CD4-positive, alpha-beta T cell treated with Interferon alpha-2 for 1 hour (primary cell): ENCODE measurements around the gene XIRP2.
"Not testable (repeated sequence)": the region's sequence is repeated elsewhere in the genome, so short reads cannot be mapped to it uniquely, and the experiment has no call there.

Experiments
- DNase-seq, 2 donors: peaks; one replicate each; pipeline ENCODE4 v3.0.0-alpha.2; 2020 to 2022

The XIRP2 gene

GRCh38 chr2:166934817-166935216 lies 46.5 kb downstream of the XIRP2 start:
- no peak for DNase-seq

GRCh38 chr2:166942377-166942776 lies 54.1 kb downstream of the XIRP2 start:
- DNase-seq = no peak

- no peak for DNase-seq
Measured at GRCh38 chr2:166944909-166945308, 56.6 kb downstream of the XIRP2 start.

GRCh38 chr2:166957686-166958085 lies 69.4 kb downstream of the XIRP2 start:
- no peak for DNase-seq

- no peak for DNase-seq
Measured at GRCh38 chr2:166958986-166959481, 70.8 kb downstream of the XIRP2 start.

GRCh38 chr2:166959556-166959955 lies 71.3 kb downstream of the XIRP2 start:
- DNase-seq = no peak

- no peak for DNase-seq
Measured at GRCh38 chr2:166960702-166961270, 72.5 kb downstream of the XIRP2 start.

- no peak for DNase-seq
Measured at GRCh38 chr2:166961933-166962332, 73.7 kb downstream of the XIRP2 start.

GRCh38 chr2:166969486-166969885 lies 81.2 kb downstream of the XIRP2 start:
- no peak for DNase-seq

- no peak for DNase-seq
Measured at GRCh38 chr2:166972002-166972401, 83.7 kb downstream of the XIRP2 start.

GRCh38 chr2:166972418-166972817 lies 84.1 kb downstream of the XIRP2 start:
- no peak for DNase-seq

- DNase-seq = no peak
Measured at GRCh38 chr2:166984188-166984587, 95.9 kb downstream of the XIRP2 start.

- no peak for DNase-seq
Measured at GRCh38 chr2:166984797-166985196, 96.5 kb downstream of the XIRP2 start.

GRCh38 chr2:166994588-166995336 lies 106.5 kb downstream of the XIRP2 start:
- DNase-seq = no peak

- DNase-seq = no peak
Measured at GRCh38 chr2:166996465-166996864, 108.2 kb downstream of the XIRP2 start.

GRCh38 chr2:167001165-167001564 lies 112.9 kb downstream of the XIRP2 start:
- no peak for DNase-seq

GRCh38 chr2:167005096-167005495 lies 116.8 kb downstream of the XIRP2 start:
- no peak for DNase-seq

GRCh38 chr2:167013227-167013626 lies 124.9 kb downstream of the XIRP2 start:
- no peak for DNase-seq

GRCh38 chr2:167015806-167016205 lies 127.5 kb downstream of the XIRP2 start:
- DNase-seq = no peak

GRCh38 chr2:167017021-167017420 lies 128.7 kb downstream of the XIRP2 start:
- no peak for DNase-seq

GRCh38 chr2:167018590-167018989 lies 130.3 kb downstream of the XIRP2 start:
- DNase-seq = no peak

- DNase-seq = no peak
Measured at GRCh38 chr2:167028503-167028902, 140.2 kb downstream of the XIRP2 start.

- DNase-seq = not testable (repeated sequence)
Measured at GRCh38 chr2:167034976-167035375, 146.7 kb downstream of the XIRP2 start.

GRCh38 chr2:167048829-167049228 lies 160.5 kb downstream of the XIRP2 start:
- DNase-seq = no peak

GRCh38 chr2:167049659-167050058 lies 161.4 kb downstream of the XIRP2 start:
- no peak for DNase-seq
